Mesothelial cell of epicardium (in vitro differentiated cells): Measurements from ENCODE around the gene COL25A1. TPM values are rescaled to one million over a fixed set of nuclear protein-coding genes. Genes with fewer than 3 reads are reported as not detected.
"Not testable (repeated sequence)": the region's sequence is repeated elsewhere in the genome, so short reads cannot be mapped to it uniquely, and the experiment has no call there.

Experiments used
- DNase-seq, 2 experiments: peaks; one replicate each; pipeline ENCODE4 v3.0.0; 2021; ENCODE audit warnings: low spot score in 2 of 2; ENCODE audit not compliant: unreplicated experiment in 2 of 2
- H3K27ac Mint-ChIP-seq: 2 replicates; pipeline ENCODE4 v1.8.0; 2021; ENCODE audit warnings: mixed read lengths
- H3K27me3 Mint-ChIP-seq: 2 replicates; pipeline ENCODE4 v1.8.0; 2021; ENCODE audit warnings: low read depth, mixed read lengths
- H3K36me3 Mint-ChIP-seq: 2 replicates; pipeline ENCODE4 v1.8.0; 2021; ENCODE audit warnings: mixed read lengths
- H3K4me1 Mint-ChIP-seq: 2 replicates; pipeline ENCODE4 v1.8.0; 2021; ENCODE audit warnings: mixed read lengths
- H3K4me3 Mint-ChIP-seq: 2 replicates; pipeline ENCODE4 v1.8.0; 2021; ENCODE audit warnings: mild to moderate bottlenecking, moderate library complexity, mixed read lengths
- H3K9me3 Mint-ChIP-seq: 2 replicates; pipeline ENCODE4 v1.8.0; 2021; ENCODE audit warnings: mixed read lengths
- total RNA-seq: library from RNA; stranded (reverse); gene quantifications from 3 replicates; pipeline ENCODE4 v1.2.1, GENCODE V29; 2021
- TF ChIP-seq, protein P1 (sequence below): fragments of 200-600 bp; sonication (generic); IDR thresholded peaks from one replicate; pipeline ENCODE4 v1.5.0; 2021; ENCODE audit warnings: antibody characterized with exemption; ENCODE audit not compliant: unreplicated experiment

COL25A1 gene
- total RNA-seq, 1 donor from 2014 or later = 56.7 TPM

DNA sequence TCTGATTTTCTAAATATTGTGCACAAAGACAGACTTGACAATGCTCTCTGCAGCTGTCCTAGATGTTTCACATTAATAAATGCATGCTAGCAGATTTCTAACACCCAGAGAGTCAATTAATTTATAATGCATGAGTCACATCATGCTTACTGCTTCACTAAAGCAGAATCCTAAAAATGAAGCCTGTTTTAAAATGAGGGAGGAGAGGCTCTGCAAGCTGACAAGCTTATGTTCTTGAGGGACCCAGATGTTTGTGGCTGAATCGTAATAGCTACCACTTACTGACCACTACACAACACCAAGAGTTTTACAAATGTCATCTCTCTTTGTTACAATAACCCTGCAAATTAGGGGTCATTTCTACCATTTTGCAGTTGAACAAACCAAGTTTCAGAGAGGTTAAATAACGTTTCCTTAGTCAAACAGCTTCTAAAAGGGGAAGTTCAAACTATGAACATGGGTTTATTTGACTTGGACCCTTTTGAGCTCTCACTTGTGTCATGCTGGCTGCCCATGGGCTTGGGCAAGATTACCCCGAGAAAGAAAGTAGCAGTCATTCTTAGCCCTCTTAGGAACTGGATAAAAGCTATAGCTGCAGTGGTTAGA, 276.9 kb downstream of the COL25A1 start:
- H3K36me3 Mint-ChIP-seq = peaks cover 17% of the 10 kb centered on the region
- no peak for DNase-seq
- no peaks in the 10 kb centered on the region for H3K27me3 Mint-ChIP-seq
- H3K4me3 Mint-ChIP-seq = no peak overlapping the region
- no peak overlapping the region for H3K27ac Mint-ChIP-seq
- TF ChIP-seq, protein P1, sequence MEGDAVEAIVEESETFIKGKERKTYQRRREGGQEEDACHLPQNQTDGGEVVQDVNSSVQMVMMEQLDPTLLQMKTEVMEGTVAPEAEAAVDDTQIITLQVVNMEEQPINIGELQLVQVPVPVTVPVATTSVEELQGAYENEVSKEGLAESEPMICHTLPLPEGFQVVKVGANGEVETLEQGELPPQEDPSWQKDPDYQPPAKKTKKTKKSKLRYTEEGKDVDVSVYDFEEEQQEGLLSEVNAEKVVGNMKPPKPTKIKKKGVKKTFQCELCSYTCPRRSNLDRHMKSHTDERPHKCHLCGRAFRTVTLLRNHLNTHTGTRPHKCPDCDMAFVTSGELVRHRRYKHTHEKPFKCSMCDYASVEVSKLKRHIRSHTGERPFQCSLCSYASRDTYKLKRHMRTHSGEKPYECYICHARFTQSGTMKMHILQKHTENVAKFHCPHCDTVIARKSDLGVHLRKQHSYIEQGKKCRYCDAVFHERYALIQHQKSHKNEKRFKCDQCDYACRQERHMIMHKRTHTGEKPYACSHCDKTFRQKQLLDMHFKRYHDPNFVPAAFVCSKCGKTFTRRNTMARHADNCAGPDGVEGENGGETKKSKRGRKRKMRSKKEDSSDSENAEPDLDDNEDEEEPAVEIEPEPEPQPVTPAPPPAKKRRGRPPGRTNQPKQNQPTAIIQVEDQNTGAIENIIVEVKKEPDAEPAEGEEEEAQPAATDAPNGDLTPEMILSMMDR = no peak
- no peaks in the 10 kb centered on the region for H3K4me1 Mint-ChIP-seq
- peaks cover 20% of the 10 kb centered on the region for H3K9me3 Mint-ChIP-seq

GRCh38 chr4:109022961-109023360, 279.5 kb downstream of the COL25A1 start:
- no peak overlapping the region for H3K4me3 Mint-ChIP-seq
- no peaks in the 10 kb centered on the region for H3K4me1 Mint-ChIP-seq
- peaks cover 20% of the 10 kb centered on the region for H3K9me3 Mint-ChIP-seq
- no peaks in the 10 kb centered on the region for H3K27me3 Mint-ChIP-seq
- DNase-seq = no peak
- peaks cover 17% of the 10 kb centered on the region for H3K36me3 Mint-ChIP-seq
- TF ChIP-seq, protein P1 = no peak
- no peak overlapping the region for H3K27ac Mint-ChIP-seq

- H3K27ac Mint-ChIP-seq = not testable (repeated sequence)
Measured at GRCh38 chr4:109021630-109022029, 280.8 kb downstream of the COL25A1 start.

DNA sequence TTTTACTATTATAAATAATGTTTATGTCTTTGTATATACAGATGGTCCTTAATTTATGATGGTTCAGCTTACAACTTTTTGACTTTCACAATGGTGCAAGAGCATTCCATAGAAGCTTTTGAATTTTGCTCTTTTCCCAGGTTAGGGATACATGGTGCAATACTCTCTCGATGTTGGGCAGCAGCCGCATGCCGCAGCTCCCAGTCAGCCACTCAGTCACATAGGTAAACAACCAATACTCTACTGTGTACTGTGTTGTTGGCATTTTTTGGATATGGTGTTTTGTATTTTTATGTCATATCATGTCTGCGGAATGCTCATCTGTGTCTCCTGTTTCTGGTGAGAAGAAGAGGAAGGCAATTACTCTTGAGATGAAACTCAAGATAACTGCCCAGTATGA, 281.6 kb downstream of the COL25A1 start:
- Mint-ChIP-seq H3K4me1 (no peaks in the 10 kb centered on the region), H3K27me3 (no peaks in the 10 kb centered on the region), H3K9me3 (peaks cover 20% of the 10 kb centered on the region)

More at GRCh38 chr4:109021630-109022029, 280.8 kb downstream of the COL25A1 start:
- not testable (repeated sequence) for DNase-seq, H3K4me3 Mint-ChIP-seq, H3K4me1 Mint-ChIP-seq, H3K27me3 Mint-ChIP-seq
- Mint-ChIP-seq H3K36me3 (peaks cover 17% of the 10 kb centered on the region), H3K9me3 (peaks cover 20% of the 10 kb centered on the region)

GRCh38 chr4:109016200-109016599, 286.3 kb downstream of the COL25A1 start:
- TF ChIP-seq, protein P1 = no peak
- H3K4me1 Mint-ChIP-seq = peaks cover 8% of the 10 kb centered on the region
- H3K4me3 Mint-ChIP-seq = no peak overlapping the region
- no peaks in the 10 kb centered on the region for H3K27me3 Mint-ChIP-seq
- no peak overlapping the region for H3K27ac Mint-ChIP-seq
- no peak for DNase-seq
- H3K36me3 Mint-ChIP-seq = peaks cover 7% of the 10 kb centered on the region
- H3K9me3 Mint-ChIP-seq = peaks cover 5% of the 10 kb centered on the region

More for the DNA sequence above, 281.6 kb downstream of the COL25A1 start:
- Mint-ChIP-seq H3K4me3 (no peak overlapping the region), H3K27ac (no peak overlapping the region), H3K36me3 (peaks cover 17% of the 10 kb centered on the region)
- TF ChIP-seq, protein P1 = no peak
- no peak for DNase-seq

GRCh38 chr4:109015413-109015810, 287.0 kb downstream of the COL25A1 start:
- H3K27me3 Mint-ChIP-seq = no peaks in the 10 kb centered on the region
- no peaks in the 10 kb centered on the region for H3K9me3 Mint-ChIP-seq
- peaks cover 3% of the 10 kb centered on the region for H3K36me3 Mint-ChIP-seq
- TF ChIP-seq, protein P1 = no peak
- no peak overlapping the region for H3K4me3 Mint-ChIP-seq
- peaks cover 15% of the 10 kb centered on the region for H3K4me1 Mint-ChIP-seq
- DNase-seq = no peak
- no peak overlapping the region for H3K27ac Mint-ChIP-seq
